22Rv1 (cell line): ENCODE results near the gene P4HA2.

Experiments
- CTCF ChIP-seq: fragments of 450-650 bp; IDR thresholded peaks from 2 replicates; pipeline ENCODE4 v1.5.1; 2017; ENCODE audit warnings: mild to moderate bottlenecking
- ZFX ChIP-seq: fragments of 450-650 bp; IDR thresholded peaks from 2 replicates; pipeline ENCODE4 v1.6.1; 2017; ENCODE audit warnings: antibody characterized with exemption, borderline replicate concordance

- TF ChIP-seq CTCF = no peak
- no peak for TF ChIP-seq ZFX
Measured at GRCh38 chr5:132206782-132207181, 20.9 kb downstream of the P4HA2 start.
